ENCODE data around the gene FBXW7.

GRCh38 chr4:152571770-152572169 lies 35.9 kb upstream of the FBXW7 start:
- TF ChIP-seq IRF1 (CRISPR knock-in tag; IDR thresholded peaks at IDR 0.05): no peak
- TF ChIP-seq, protein P1, sequence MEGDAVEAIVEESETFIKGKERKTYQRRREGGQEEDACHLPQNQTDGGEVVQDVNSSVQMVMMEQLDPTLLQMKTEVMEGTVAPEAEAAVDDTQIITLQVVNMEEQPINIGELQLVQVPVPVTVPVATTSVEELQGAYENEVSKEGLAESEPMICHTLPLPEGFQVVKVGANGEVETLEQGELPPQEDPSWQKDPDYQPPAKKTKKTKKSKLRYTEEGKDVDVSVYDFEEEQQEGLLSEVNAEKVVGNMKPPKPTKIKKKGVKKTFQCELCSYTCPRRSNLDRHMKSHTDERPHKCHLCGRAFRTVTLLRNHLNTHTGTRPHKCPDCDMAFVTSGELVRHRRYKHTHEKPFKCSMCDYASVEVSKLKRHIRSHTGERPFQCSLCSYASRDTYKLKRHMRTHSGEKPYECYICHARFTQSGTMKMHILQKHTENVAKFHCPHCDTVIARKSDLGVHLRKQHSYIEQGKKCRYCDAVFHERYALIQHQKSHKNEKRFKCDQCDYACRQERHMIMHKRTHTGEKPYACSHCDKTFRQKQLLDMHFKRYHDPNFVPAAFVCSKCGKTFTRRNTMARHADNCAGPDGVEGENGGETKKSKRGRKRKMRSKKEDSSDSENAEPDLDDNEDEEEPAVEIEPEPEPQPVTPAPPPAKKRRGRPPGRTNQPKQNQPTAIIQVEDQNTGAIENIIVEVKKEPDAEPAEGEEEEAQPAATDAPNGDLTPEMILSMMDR (IDR thresholded peaks at IDR 0.05): no peak
- no peak for TF ChIP-seq ESRRA (CRISPR knock-in tag; IDR thresholded peaks at IDR 0.05; ENCODE audit: borderline replicate concordance)
- TF ChIP-seq JUN (CRISPR knock-in tag; IDR thresholded peaks at IDR 0.05): no peak

All from WTC11 (cell line).